Right ventricle myocardium inferior (tissue), 1 donor: Measurements from ENCODE around the gene ZSCAN2. TPM values are rescaled to one million over a fixed set of nuclear protein-coding genes. Genes with fewer than 3 reads are reported as not detected.

Experiments
- ATAC-seq: fragments of 200-7000 bp; cut with Tn5 transposase; one replicate; pipeline ENCODE4 v1.9.1; 2020; ENCODE audit warnings: mild to moderate bottlenecking, moderate library complexity
- DNase-seq: peaks from one replicate; pipeline ENCODE4 v3.0.0; 2021; ENCODE audit errors: missing footprints
- intact Hi-C: fragments of 100-400 bp; cut with DNase I; formaldehyde crosslinking; loops from one replicate; pipeline ENCODE4 v1.11.0; 2022
- total RNA-seq: library from RNA; stranded (reverse); fragmentation: NEBNext Ultra II Directional; extraction: Animal tissue kit (Norgen Biotek cat#: 25700); gene quantifications from one replicate; pipeline ENCODE4 v1.2.1, GENCODE V29; 2021
- donor health status: DM: no; HTN: yes; CAD: no; lungs with severe emphysema.

The ZSCAN2 gene
- total RNA-seq, 1 donor from 2014 or later = 5.7 TPM

DNA sequence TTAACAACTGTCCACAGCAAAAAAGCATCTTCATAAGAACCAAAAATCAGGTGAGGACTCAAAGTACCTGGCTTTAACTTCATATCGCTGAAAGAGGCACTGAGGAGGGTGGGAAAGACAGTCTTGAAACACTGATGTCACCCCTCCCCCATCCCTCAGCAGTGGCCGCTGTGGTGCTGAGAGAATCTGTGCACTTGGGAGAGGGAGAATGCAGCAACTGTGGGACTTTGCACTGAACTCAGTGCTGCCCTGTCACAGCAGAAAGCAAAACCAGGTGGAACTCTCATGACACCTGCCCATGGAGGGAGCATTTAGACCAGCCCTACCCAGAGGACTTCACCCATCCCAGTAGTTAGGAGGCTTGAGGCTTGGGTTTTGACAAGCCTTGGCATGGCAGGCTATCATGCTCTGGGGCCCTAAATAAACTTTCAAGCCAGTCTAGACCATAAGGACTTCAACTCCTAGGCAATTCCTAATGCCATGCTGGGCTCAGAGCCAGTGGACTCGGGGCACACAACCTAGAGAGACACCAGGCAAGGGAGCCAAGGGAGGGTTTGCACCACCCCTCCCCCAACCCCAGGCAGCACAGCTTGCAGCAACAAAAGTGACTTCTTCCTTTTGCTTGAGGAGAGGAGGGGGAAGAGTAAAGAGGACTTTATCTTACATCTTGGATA is 6.1 kb upstream of the ZSCAN2 start:
- no peak for DNase-seq
- ATAC-seq = no peak

GRCh38 chr15:84595660-84596059 is 5.1 kb upstream of the ZSCAN2 start:
- ATAC-seq = no peak
- intact Hi-C loops = no loop called here
- peak; percentile 75 for DNase-seq

More for the DNA sequence above, 6.1 kb upstream of the ZSCAN2 start:
- intact Hi-C loops = no loop called here

DNA sequence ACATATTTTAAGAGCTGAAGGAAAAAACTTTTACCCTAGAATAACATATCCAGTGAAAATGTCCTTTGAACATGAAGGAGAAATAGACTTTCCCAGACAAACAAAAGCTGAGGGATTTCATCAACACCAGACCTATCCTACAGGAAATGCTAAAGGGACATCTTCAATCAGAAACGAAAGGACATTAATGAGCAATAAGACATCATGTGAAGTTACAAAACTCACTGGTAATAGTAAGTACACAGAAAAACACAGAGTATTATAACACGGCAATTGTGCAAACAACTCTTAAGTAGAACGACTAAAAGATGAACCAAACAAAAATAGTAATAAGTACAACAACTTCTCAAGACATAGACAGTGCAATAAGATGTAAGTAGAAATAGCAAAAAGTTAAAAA is 3.5 kb upstream of the ZSCAN2 start:
- intact Hi-C loops = no loop called here
- DNase-seq = no peak
- ATAC-seq = no peak

DNA sequence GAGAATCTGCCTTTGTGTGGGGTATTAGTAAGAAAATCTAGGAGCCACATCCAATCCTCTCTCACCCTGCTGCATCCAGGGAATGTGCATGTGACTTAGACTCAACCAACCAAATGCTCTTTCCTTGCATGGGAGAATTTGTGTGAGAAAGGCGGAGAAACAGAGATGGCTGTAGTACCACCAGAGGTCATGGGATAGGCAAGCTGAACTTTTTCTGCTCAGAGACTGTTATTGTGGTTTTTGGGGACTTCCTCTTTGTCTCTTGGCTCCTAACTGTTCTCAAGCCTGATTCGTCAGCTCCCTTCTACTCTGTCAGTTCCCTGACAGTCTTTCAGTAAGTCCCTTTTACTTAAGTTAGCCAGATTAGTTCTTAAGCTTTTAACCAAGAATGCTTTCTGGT is 2.6 kb upstream of the ZSCAN2 start:
- ATAC-seq = no peak
- no peak for DNase-seq
- intact Hi-C loops = no loop called here

GRCh38 chr15:84598993-84599392 is 1.8 kb upstream of the ZSCAN2 start:
- DNase-seq = no peak
- ATAC-seq = no peak
- intact Hi-C loops = no loop called here

- DNase-seq (no peak), ATAC-seq (no peak)
- intact Hi-C loops = loop anchor here (1.0 to 10.0 kb wide), 4 partner anchors 31 to 445 kb away; partner anchors contain the start of gene WDR73
Measured at GRCh38 chr15:84599906-84600305, 903 bp upstream of the ZSCAN2 start.

DNA sequence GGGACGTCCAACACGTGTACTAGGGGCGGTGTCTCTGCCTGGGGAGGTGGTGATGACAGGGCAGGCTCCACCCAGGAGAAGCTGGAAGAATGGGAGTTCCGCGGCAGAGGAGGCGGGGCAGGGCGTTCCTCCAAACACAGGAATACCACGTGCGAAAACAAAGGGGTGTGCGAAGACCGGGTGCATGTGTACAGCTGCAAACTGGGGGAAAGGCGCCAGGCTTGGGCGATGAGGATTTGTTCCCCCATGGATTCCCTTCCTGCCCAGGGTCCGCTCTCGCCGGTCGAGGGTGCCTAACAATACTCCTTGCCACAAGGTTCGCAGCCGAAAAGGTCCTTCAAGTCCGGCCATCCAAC is 500 bp upstream of the ZSCAN2 start:
- intact Hi-C loops = loop anchor here (1.0 to 10.0 kb wide), 4 partner anchors 31 to 444 kb away; partner anchors contain the start of gene WDR73
- ATAC-seq (peak; percentile 81), DNase-seq (peak; percentile 93)

GRCh38 chr15:84601555-84601838 is 688 bp downstream of the ZSCAN2 start:
- no peak for ATAC-seq
- intact Hi-C loops = loop anchor here (2.0 to 10.0 kb wide), 3 partner anchors 53 to 443 kb away; partner anchors contain the start of gene WDR73

GRCh38 chr15:84603630-84604379 is 3.0 kb downstream of the ZSCAN2 start:
- intact Hi-C loops = loop anchor here (5.0 to 10.0 kb wide), 2 partner anchors 323 to 441 kb away; no protein-coding TSS in a partner anchor
- DNase-seq = no peak
- no peak for ATAC-seq

More at GRCh38 chr15:84601555-84601838, 688 bp downstream of the ZSCAN2 start:
- no peak for DNase-seq

DNA sequence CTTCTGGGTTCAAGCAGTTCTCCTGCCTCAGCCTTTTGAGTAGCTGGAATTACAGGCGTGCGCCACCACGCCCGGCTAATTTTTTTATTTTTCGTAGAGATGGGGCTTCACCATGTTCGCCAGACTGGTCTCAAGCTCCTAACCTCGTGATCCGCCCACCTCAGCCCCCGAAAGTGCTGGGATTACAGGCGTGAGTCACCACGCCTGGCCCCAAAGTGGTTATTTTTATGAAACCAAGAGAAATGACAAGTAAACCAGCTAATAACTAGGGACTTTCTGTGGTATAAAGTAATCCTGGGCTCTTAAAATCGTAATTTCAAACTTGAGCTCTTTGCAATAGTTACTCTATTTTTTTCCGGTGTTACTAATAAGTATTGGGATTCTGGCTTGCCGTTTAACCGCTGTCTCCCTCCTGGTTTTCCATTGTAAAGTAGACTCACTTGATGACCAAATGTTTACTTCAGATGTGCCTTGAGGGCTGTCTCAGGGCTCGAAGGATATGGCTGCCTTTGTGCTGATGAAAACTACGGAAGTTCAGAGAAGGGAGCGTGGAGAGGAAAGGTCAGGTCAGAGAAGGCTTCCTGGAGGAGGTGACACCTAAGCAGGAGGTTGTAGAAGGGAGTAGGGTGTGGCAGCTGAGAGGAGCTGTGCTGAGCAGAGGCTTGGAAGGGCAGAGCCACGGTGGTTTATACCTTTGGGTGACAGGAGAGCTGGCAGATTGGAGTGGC is 4.2 kb downstream of the ZSCAN2 start:
- no peak for ATAC-seq
- intact Hi-C loops = loop anchor here (5.0 to 10.0 kb wide), 2 partner anchors 322 to 440 kb away; no protein-coding TSS in a partner anchor
- no peak for DNase-seq

GRCh38 chr15:84605554-84605882 is 4.7 kb downstream of the ZSCAN2 start:
- no peak for ATAC-seq
- intact Hi-C loops = loop anchor here (10.0 kb wide), 1 partner anchor 439 kb away; no protein-coding TSS in a partner anchor
- no peak for DNase-seq

DNA sequence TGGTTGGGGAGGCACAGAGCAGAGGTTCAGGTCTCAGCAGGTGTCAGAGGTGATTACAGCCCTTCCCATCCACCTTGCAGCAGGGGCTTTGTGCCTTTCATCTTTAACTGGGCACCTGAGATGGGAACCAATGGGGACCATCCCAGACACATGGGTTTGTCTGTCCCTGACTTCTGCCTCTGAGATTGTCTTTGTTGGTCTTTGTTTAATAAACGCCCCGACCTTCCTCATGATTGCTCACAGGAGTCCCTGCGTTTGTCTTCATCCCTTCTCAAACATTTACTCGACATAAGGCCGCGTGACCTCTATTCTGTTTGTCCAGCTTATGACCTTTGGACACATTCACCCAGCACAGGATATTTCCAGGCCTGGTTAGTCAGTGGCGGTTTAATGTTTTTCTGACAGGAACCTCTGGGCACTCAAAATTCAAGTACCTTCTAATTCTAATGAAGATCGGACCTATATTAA is 5.9 kb downstream of the ZSCAN2 start:
- ATAC-seq (peak; percentile 15), DNase-seq (no peak)
- intact Hi-C loops = loop anchor here (10.0 kb wide), 1 partner anchor 438 kb away; no protein-coding TSS in a partner anchor

GRCh38 chr15:84608707-84609284 is 8.0 kb downstream of the ZSCAN2 start:
- intact Hi-C loops = loop anchor here (10.0 kb wide), 1 partner anchor 436 kb away; no protein-coding TSS in a partner anchor
- DNase-seq = no peak
- ATAC-seq = no peak

GRCh38 chr15:84609818-84610525 is 9.2 kb downstream of the ZSCAN2 start:
- intact Hi-C loops = loop anchor here (10.0 kb wide), 1 partner anchor 435 kb away; no protein-coding TSS in a partner anchor
- DNase-seq = no peak
- peak; percentile 59 for ATAC-seq

- intact Hi-C loops = no loop called here
- ATAC-seq (no peak), DNase-seq (no peak)
Measured at GRCh38 chr15:84611631-84612030, 10.8 kb downstream of the ZSCAN2 start.

- DNase-seq = no peak
- intact Hi-C loops = no loop called here
- ATAC-seq = no peak
Measured at GRCh38 chr15:84616235-84616634, 15.4 kb downstream of the ZSCAN2 start.

- ATAC-seq (no peak), DNase-seq (no peak)
- intact Hi-C loops = no loop called here
Measured at GRCh38 chr15:84620626-84621025, 19.8 kb downstream of the ZSCAN2 start.

DNA sequence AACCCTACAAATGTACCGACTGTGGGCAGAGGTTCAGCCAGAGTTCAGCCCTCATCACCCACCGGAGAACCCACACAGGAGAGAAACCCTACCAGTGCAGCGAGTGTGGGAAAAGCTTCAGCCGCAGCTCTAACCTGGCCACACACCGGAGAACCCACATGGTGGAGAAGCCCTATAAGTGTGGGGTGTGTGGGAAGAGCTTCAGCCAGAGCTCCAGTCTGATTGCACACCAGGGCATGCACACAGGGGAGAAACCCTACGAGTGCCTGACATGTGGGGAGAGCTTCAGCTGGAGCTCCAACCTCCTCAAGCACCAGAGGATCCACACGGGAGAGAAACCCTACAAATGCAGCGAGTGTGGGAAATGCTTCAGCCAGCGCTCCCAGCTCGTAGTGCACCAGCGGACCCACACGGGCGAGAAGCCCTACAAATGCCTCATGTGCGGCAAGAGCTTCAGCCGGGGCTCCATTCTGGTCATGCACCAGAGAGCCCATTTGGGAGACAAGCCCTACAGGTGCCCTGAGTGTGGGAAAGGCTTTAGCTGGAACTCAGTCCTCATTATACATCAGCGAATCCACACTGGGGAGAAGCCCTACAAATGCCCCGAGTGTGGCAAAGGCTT is 20.7 kb downstream of the ZSCAN2 start:
- no peak for DNase-seq
- intact Hi-C loops = no loop called here
- ATAC-seq = no peak
